HFF-Myc (cell line): ENCODE data around the gene HSPB6.

Experiments used
- DNase-seq: peaks from one replicate; pipeline ENCODE4 v3.0.0-alpha.2; 2011; ENCODE audit warnings: low read depth; ENCODE audit errors: extremely low read depth
- H3K4me3 ChIP-seq: replicated peaks from 2 replicates; pipeline ENCODE4 v1.5.1; 2011; ENCODE audit warnings: low read depth, mild to moderate bottlenecking, control low read depth, low read length
- CTCF ChIP-seq: IDR thresholded peaks from 2 replicates; pipeline ENCODE4 v1.5.1; 2012; ENCODE audit warnings: mild to moderate bottlenecking, low read depth, low read length, control low read depth; ENCODE audit errors: missing control alignments

HSPB6 gene

GRCh38 chr19:35748106-35749020, 8.5 kb downstream of the HSPB6 start, which contains the start of gene LIN37:
TSS of gene LIN37 (plus strand) at chr19:35748576. CDS start at chr19:35748725, 149 bp downstream.
- DNase-seq, result peak; percentile 99
- peak within 1 kb of the TSS; percentile 96 for H3K4me3 ChIP-seq
- TF ChIP-seq CTCF, result no peak

GRCh38 chr19:35746531-35746930, 10.3 kb downstream of the HSPB6 start:
- H3K4me3 ChIP-seq, result peak overlapping the region; percentile 96
- TF ChIP-seq CTCF, result no peak
- DNase-seq, result no peak

GRCh38 chr19:35746087-35746462, 10.8 kb downstream of the HSPB6 start:
- no peak for TF ChIP-seq CTCF
- peak overlapping the region; percentile 96 for H3K4me3 ChIP-seq
- no peak for DNase-seq

- peak within 1 kb of the TSS; percentile 96 for H3K4me3 ChIP-seq
- TF ChIP-seq CTCF, result no peak
- DNase-seq, result peak; percentile 98
These were observed 11.3 kb downstream of the HSPB6 start, which contains the start of the genes PSENEN and U2AF1L4 for GRCh38 chr19:35745328-35746086. TSS of gene PSENEN (plus strand) at chr19:35745651. CDS start at chr19:35745931, 280 bp downstream. TSS of gene U2AF1L4 (minus strand) at chr19:35745418. CDS start at chr19:35745391, 27 bp downstream.

GRCh38 chr19:35744430-35745327, 12.2 kb downstream of the HSPB6 start:
- peak overlapping the region; percentile 96 for H3K4me3 ChIP-seq
- DNase-seq, result peak; percentile 89
- peak; percentile 40 for TF ChIP-seq CTCF

- no peak for TF ChIP-seq CTCF
- no peak for DNase-seq
- H3K4me3 ChIP-seq, result peak overlapping the region; percentile 96; the same call in 1 of the 2 replicates
These were observed 13.0 kb downstream of the HSPB6 start for GRCh38 chr19:35743640-35744429.
